Caco-2 (cell line): ENCODE results near the gene HS3ST3B1. TPM values are rescaled to one million over a fixed set of nuclear protein-coding genes. Genes with fewer than 3 reads are reported as not detected.

ENCODE experiments used
- BruUV-seq: library from RNA; stranded (reverse); fragments of 400-500 nt; replicated peaks from 2 replicates; lab custom pipeline; 2021; lab: Mats Ljungman, UMichigan
- CTCF ChIA-PET: fragments of 300-600 bp; sonication (Branson Sonifier 250); formaldehyde crosslinking; loops from one replicate; lab custom pipeline; 2022; ENCODE audit warnings: antibody characterized with exemption; lab: Charles Lee
- POLR2A ChIA-PET: fragments of 300-600 bp; sonication (Branson Sonifier 250); formaldehyde crosslinking; loops from one replicate; lab custom pipeline; 2022; ENCODE audit warnings: antibody characterized with exemption; lab: Charles Lee
- DNase-seq, 2 experiments: peaks; one replicate each; pipeline versions ENCODE4 v3.0.0 to v3.0.0-alpha.2; 2020 to 2022
- H3K27me3 ChIP-seq: replicated peaks from 2 replicates; pipeline ENCODE4 v1.6.0; 2011; ENCODE audit warnings: low read length; ENCODE audit not compliant: control insufficient read depth, insufficient read depth
- H3K36me3 ChIP-seq: 2 replicates; pipeline ENCODE4 v1.5.1; 2011; ENCODE audit warnings: low read length; ENCODE audit not compliant: control insufficient read depth, insufficient read depth
- H3K4me1 ChIP-seq: fragments of 250-450 bp; sonication (Bioruptor Pico); 2 replicates; pipeline ENCODE4 v1.5.1; 2020; ENCODE audit warnings: mild to moderate bottlenecking
- H3K4me3 ChIP-seq: 2 replicates; pipeline ENCODE4 v1.5.1; 2011; ENCODE audit warnings: low read depth, mild to moderate bottlenecking, control low read depth, low read length
- H3K9me3 ChIP-seq: fragments of 250-450 bp; sonication (Bioruptor Pico); 2 replicates; pipeline ENCODE4 v1.5.1; 2020; ENCODE audit warnings: mild to moderate bottlenecking, moderate library complexity
- H3K27ac Mint-ChIP-seq: one replicate; pipeline ENCODE4 v1.8.0; 2022; ENCODE audit warnings: mixed read lengths; ENCODE audit not compliant: unreplicated experiment
- H3K27me3 Mint-ChIP-seq: one replicate; pipeline ENCODE4 v1.8.0; 2022; ENCODE audit warnings: mixed read lengths; ENCODE audit not compliant: insufficient read depth, unreplicated experiment
- H3K36me3 Mint-ChIP-seq: one replicate; pipeline ENCODE4 v1.8.0; 2022; ENCODE audit warnings: mild to moderate bottlenecking, mixed read lengths; ENCODE audit not compliant: insufficient read depth, unreplicated experiment
- H3K4me1 Mint-ChIP-seq: one replicate; pipeline ENCODE4 v1.8.0; 2022; ENCODE audit warnings: low read depth, mixed read lengths; ENCODE audit not compliant: unreplicated experiment
- H3K4me3 Mint-ChIP-seq: one replicate; pipeline ENCODE4 v1.8.0; 2022; ENCODE audit warnings: mild to moderate bottlenecking, moderate library complexity, mixed read lengths; ENCODE audit not compliant: unreplicated experiment
- H3K9me3 Mint-ChIP-seq: one replicate; pipeline ENCODE4 v1.8.0; 2022; ENCODE audit warnings: mixed read lengths; ENCODE audit not compliant: unreplicated experiment
- intact Hi-C: fragments of 100-400 bp; cut with micrococcal nuclease; formaldehyde crosslinking; loops from one replicate; pipeline ENCODE4 v1.10.0; 2022; ENCODE audit not compliant: unreplicated experiment
- total RNA-seq: library from RNA; stranded (reverse); gene quantifications from 2 replicates; pipeline ENCODE4 v1.2.3, GENCODE V29; 2022
- TF ChIP-seq, protein P1 (sequence below), 2 experiments: fragments of 200-600 bp in 1 of 2; IDR thresholded peaks; 1 replicate in 1 of 2; 2 replicates in 1 of 2; pipeline versions ENCODE4 v1.5.1 to v1.8.0; 2011 to 2022; ENCODE audit warnings: antibody characterized with exemption in 1 of 2, control low read depth in 1 of 2, inconsistent platforms in 1 of 2, low read depth in 1 of 2, low read length in 1 of 2, mild to moderate bottlenecking in 1 of 2, moderate library complexity in 1 of 2; ENCODE audit not compliant: insufficient read depth in 1 of 2, severe bottlenecking in 1 of 2, unreplicated experiment in 1 of 2

The HS3ST3B1 gene
- total RNA-seq, 1 experiment from 2014 or later: 1.9 TPM

DNA sequence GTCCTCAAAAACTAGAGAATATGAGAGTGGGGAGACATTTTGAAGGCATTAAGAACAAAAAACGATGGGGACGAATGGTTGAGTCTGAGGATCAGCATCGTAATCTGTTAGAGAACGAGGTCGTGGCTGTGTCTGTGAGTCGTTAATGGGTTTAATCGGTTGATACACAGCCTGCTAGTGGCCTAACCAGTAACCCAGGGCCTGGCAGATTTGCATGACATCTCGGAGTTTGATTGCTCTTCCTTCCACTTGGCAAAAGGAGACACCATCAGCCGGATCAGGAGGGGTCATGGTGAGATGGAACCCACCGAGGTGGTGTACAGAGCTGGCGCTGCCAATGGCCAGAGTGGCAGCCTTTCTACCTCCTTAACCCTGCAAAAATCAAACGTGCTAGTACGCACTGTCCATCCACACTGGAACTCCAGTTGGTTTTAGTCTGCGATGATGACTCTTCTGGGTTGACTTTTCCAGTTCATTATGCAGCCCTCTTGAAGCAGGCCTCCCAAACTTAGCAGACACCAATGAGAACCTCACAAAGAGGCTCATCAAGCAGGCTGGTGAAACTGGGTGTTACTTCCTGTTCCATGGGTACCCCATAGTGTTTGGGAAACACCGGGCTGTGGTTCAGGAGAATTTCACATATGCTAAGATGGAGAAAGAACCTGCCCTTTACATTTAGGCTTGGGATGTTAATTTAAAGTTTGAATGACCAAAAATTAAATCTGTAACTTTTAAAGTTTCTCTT lies 4.1 kb downstream of the HS3ST3B1 start:
- H3K4me1 ChIP-seq: no peaks in the 10 kb centered on the region
- H3K4me3 ChIP-seq: no peak overlapping the region
- H3K27me3 ChIP-seq: no peaks in the 10 kb centered on the region
- H3K9me3 ChIP-seq: no peaks in the 10 kb centered on the region
- intact Hi-C loops: loop anchor here (10.0 kb wide), 1 partner anchor 70 kb away; no protein-coding TSS in a partner anchor
- no TSS peak for BruUV-seq
- TF ChIP-seq, protein P1, sequence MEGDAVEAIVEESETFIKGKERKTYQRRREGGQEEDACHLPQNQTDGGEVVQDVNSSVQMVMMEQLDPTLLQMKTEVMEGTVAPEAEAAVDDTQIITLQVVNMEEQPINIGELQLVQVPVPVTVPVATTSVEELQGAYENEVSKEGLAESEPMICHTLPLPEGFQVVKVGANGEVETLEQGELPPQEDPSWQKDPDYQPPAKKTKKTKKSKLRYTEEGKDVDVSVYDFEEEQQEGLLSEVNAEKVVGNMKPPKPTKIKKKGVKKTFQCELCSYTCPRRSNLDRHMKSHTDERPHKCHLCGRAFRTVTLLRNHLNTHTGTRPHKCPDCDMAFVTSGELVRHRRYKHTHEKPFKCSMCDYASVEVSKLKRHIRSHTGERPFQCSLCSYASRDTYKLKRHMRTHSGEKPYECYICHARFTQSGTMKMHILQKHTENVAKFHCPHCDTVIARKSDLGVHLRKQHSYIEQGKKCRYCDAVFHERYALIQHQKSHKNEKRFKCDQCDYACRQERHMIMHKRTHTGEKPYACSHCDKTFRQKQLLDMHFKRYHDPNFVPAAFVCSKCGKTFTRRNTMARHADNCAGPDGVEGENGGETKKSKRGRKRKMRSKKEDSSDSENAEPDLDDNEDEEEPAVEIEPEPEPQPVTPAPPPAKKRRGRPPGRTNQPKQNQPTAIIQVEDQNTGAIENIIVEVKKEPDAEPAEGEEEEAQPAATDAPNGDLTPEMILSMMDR (IDR thresholded peaks at IDR 0.05; ENCODE audit: insufficient read depth in 1 of 2, low read depth in 1 of 2, low read length in 1 of 2, severe bottlenecking in 1 of 2, unreplicated experiment in 1 of 2): no peak
- H3K4me3 Mint-ChIP-seq: no peak overlapping the region
- DNase-seq: no peak
- H3K27me3 Mint-ChIP-seq: no peaks in the 10 kb centered on the region
- ChIA-PET CTCF (no interaction called here), POLR2A (no interaction called here)
- H3K36me3 Mint-ChIP-seq: peaks cover 6% of the 10 kb centered on the region
- no peaks in the 10 kb centered on the region for H3K4me1 Mint-ChIP-seq
- no peak overlapping the region for H3K27ac Mint-ChIP-seq
- no peaks in the 10 kb centered on the region for H3K9me3 Mint-ChIP-seq
- no peaks in the 10 kb centered on the region for H3K36me3 ChIP-seq

DNA sequence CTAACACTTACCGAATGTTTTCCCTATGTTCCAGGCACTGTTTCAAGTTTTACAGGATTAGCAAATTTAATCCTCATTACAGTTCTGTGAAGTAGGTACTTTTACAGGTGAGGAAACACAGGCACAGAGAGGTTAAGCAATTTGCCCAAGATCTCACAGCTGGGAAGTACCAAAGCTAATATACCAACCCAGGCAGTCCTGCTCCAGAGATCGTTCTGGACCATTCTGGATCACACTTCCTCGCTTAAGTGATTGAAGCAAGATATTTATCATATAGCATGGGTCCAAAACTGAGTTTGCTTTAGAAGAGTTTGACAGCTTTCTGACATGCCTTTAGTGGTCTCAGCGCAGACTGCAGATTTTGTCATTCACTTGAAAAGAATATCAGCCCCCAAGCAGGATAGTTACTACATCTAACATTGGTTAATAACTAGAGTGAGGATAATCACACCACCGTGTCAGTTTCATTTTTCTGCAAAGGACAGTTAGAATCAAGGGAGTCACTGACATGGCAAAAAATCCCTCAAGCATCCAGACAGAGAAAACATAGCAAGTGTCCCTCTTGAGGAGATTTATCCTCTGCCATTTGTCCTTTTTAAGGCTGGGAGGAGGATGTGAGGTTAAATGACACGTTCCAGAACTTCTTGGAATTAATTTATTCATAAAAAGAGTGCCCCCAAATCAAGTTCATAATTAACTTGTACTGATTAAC lies 5.1 kb downstream of the HS3ST3B1 start:
- no peak overlapping the region for H3K4me3 ChIP-seq
- H3K4me3 Mint-ChIP-seq: no peak overlapping the region

DNA sequence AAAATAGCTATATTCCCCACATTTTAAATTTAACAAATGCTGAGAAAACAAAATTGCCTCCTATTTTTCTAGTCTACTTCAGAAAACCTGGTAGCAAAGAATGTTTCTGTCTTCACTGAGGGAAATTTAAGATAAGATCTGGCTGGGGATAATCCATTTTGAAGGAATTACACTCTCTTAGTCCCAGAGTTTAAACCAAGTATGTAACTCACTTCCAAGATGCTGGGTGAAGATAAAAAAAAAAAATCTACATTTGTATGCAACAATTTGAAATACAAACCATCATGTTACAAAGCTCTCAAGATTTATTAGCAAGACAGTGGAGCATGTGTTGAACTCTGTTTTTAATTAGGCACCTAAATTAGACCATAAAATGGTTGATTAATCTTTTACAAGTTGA lies 5.7 kb downstream of the HS3ST3B1 start:
- TF ChIP-seq, protein P1 (IDR thresholded peaks at IDR 0.05; ENCODE audit: insufficient read depth in 1 of 2, low read depth in 1 of 2, low read length in 1 of 2, severe bottlenecking in 1 of 2, unreplicated experiment in 1 of 2): no peak
- Mint-ChIP-seq H3K4me1 (no peaks in the 10 kb centered on the region), H3K27ac (no peak overlapping the region), H3K9me3 (no peaks in the 10 kb centered on the region), H3K36me3 (no peaks in the 10 kb centered on the region), H3K4me3 (no peak overlapping the region), H3K27me3 (no peaks in the 10 kb centered on the region)
- H3K4me1 ChIP-seq: no peaks in the 10 kb centered on the region
- H3K4me3 ChIP-seq: no peak overlapping the region
- H3K27me3 ChIP-seq: no peaks in the 10 kb centered on the region
- CTCF ChIA-PET: interaction anchor here (0.6 kb wide), 1 partner anchor 324 kb away, joined by 3 read pairs; no protein-coding TSS in a partner anchor
- POLR2A ChIA-PET: no interaction called here
- no peaks in the 10 kb centered on the region for H3K36me3 ChIP-seq
- no TSS peak for BruUV-seq
- intact Hi-C loops: loop anchor here (10.0 kb wide), 1 partner anchor 68 kb away; no protein-coding TSS in a partner anchor
- H3K9me3 ChIP-seq: no peaks in the 10 kb centered on the region
- no peak for DNase-seq

More for the DNA sequence above, 5.1 kb downstream of the HS3ST3B1 start:
- no peaks in the 10 kb centered on the region for H3K36me3 ChIP-seq
- no peaks in the 10 kb centered on the region for H3K4me1 ChIP-seq
- intact Hi-C loops: loop anchor here (10.0 kb wide), 1 partner anchor 69 kb away; no protein-coding TSS in a partner anchor
- BruUV-seq: no TSS peak
- Mint-ChIP-seq H3K27ac (no peak overlapping the region), H3K4me1 (no peaks in the 10 kb centered on the region), H3K27me3 (no peaks in the 10 kb centered on the region), H3K9me3 (no peaks in the 10 kb centered on the region), H3K36me3 (peaks cover under 1% of the 10 kb centered on the region)
- POLR2A ChIA-PET: no interaction called here
- TF ChIP-seq, protein P1 (IDR thresholded peaks at IDR 0.05; ENCODE audit: insufficient read depth in 1 of 2, low read depth in 1 of 2, low read length in 1 of 2, severe bottlenecking in 1 of 2, unreplicated experiment in 1 of 2): no peak
- no peaks in the 10 kb centered on the region for H3K9me3 ChIP-seq
- H3K27me3 ChIP-seq: no peaks in the 10 kb centered on the region
- CTCF ChIA-PET: no interaction called here
- no peak for DNase-seq
